IMR-90 (cell line): ENCODE results near the gene ZNF611. TPM values are rescaled to one million over a fixed set of nuclear protein-coding genes. Genes with fewer than 3 reads are reported as not detected.

ENCODE experiments used
- ATAC-seq: fragments of 200-7000 bp; cut with Tn5 transposase; 2 replicates; pipeline ENCODE4 v1.9.1; 2020; ENCODE audit warnings: low read depth, mild to moderate bottlenecking, moderate library complexity
- BruUV-seq: library from RNA; stranded (reverse); fragments of 400-500 nt; replicated peaks from 2 replicates; lab custom pipeline; 2021; lab: Mats Ljungman, UMichigan
- CTCF ChIA-PET: fragments of 300-600 bp; formaldehyde crosslinking; extraction: SDS; loops from one replicate; lab custom pipeline; 2021; ENCODE audit warnings: antibody characterized with exemption; lab: Yijun Ruan, JAX
- POLR2A ChIA-PET: fragments of 300-600 bp; sonication (Branson Sonifier 250); formaldehyde crosslinking; loops from one replicate; lab custom pipeline; 2022; ENCODE audit warnings: antibody characterized with exemption; ENCODE audit not compliant: unreplicated experiment; lab: Charles Lee
- DNase-seq: peaks from one replicate; pipeline ENCODE4 v3.0.0; 2013
- H2AFZ ChIP-seq: replicated peaks from 2 replicates; pipeline ENCODE3; 2013; ENCODE audit warnings: low read length, mild to moderate bottlenecking; ENCODE audit not compliant: poor library complexity
- H2AK5ac ChIP-seq: 2 replicates; pipeline ENCODE4 v1.6.1; 2013; ENCODE audit warnings: low read depth, low read length, inconsistent platforms
- H2AK9ac ChIP-seq: replicated peaks from 2 replicates; pipeline ENCODE3; 2013; ENCODE audit warnings: mild to moderate bottlenecking, low read depth, low read length, moderate library complexity; ENCODE audit not compliant: poor library complexity
- H2BK120ac ChIP-seq: 2 replicates; pipeline ENCODE4 v1.6.1; 2013; ENCODE audit warnings: low read depth, low read length, inconsistent platforms
- H2BK15ac ChIP-seq: 3 replicates; pipeline ENCODE4 v1.6.1; 2013; ENCODE audit warnings: low read depth, low read length, inconsistent platforms
- H2BK20ac ChIP-seq: 2 replicates; pipeline ENCODE4 v1.6.1; 2013; ENCODE audit warnings: low read depth, mild to moderate bottlenecking, inconsistent platforms, low read length, moderate library complexity
- H2BK5ac ChIP-seq: 2 replicates; pipeline ENCODE4 v1.6.1; 2013; ENCODE audit warnings: mild to moderate bottlenecking, low read depth, low read length, inconsistent platforms; ENCODE audit not compliant: poor library complexity, severe bottlenecking
- H3K14ac ChIP-seq: replicated peaks from 2 replicates; pipeline ENCODE4 v1.6.1; 2013; ENCODE audit warnings: low read depth, low read length, inconsistent platforms
- H3K18ac ChIP-seq: 2 replicates; pipeline ENCODE4 v1.6.1; 2013; ENCODE audit warnings: low read depth, low read length, control low read depth
- H3K23ac ChIP-seq: 2 replicates; pipeline ENCODE4 v1.6.1; 2013; ENCODE audit warnings: low read depth, low read length, inconsistent platforms
- H3K27ac ChIP-seq: 2 replicates; pipeline ENCODE4 v1.5.1; 2013; ENCODE audit warnings: mild to moderate bottlenecking, control low read depth, low read length; ENCODE audit not compliant: insufficient read depth
- H3K27me3 ChIP-seq: 2 replicates; pipeline ENCODE4 v1.6.1; 2013; ENCODE audit warnings: low read length; ENCODE audit not compliant: control insufficient read depth, insufficient read depth
- H3K36me3 ChIP-seq: 2 replicates; pipeline ENCODE4 v1.6.1; 2013; ENCODE audit warnings: low read length, mixed read lengths; ENCODE audit not compliant: control insufficient read depth, insufficient read depth
- H3K4ac ChIP-seq: 2 replicates; pipeline ENCODE4 v1.6.1; 2013; ENCODE audit warnings: low read depth, low read length, inconsistent platforms
- H3K4me1 ChIP-seq: 2 replicates; pipeline ENCODE4 v1.6.1; 2013; ENCODE audit warnings: low read length, mixed read lengths; ENCODE audit not compliant: control insufficient read depth, insufficient read depth
- H3K4me2 ChIP-seq: 2 replicates; pipeline ENCODE4 v1.6.1; 2013; ENCODE audit warnings: low read depth, mild to moderate bottlenecking, control low read depth, low read length, moderate library complexity
- H3K4me3 ChIP-seq: 2 replicates; pipeline ENCODE4 v1.5.1; 2013; ENCODE audit warnings: low read depth, mild to moderate bottlenecking, control low read depth, low read length, moderate library complexity; ENCODE audit not compliant: insufficient read depth
- H3K56ac ChIP-seq: 2 replicates; pipeline ENCODE4 v1.6.1; 2013; ENCODE audit warnings: low read length, inconsistent platforms; ENCODE audit not compliant: insufficient read depth; ENCODE audit errors: extremely low read depth
- H3K79me1 ChIP-seq, 2 experiments: 2 replicates each; pipeline ENCODE4 v1.6.1; 2013; ENCODE audit warnings: low read length in 2 of 2, inconsistent platforms in 1 of 2, low read depth in 1 of 2
- H3K9ac ChIP-seq: 2 replicates; pipeline ENCODE4 v1.6.1; 2013; ENCODE audit warnings: low read depth, low read length, control low read depth
- H3K9me1 ChIP-seq: 2 replicates; pipeline ENCODE4 v1.6.1; 2013; ENCODE audit warnings: low read length, inconsistent platforms; ENCODE audit not compliant: insufficient read depth
- H3K9me3 ChIP-seq: 2 replicates; pipeline ENCODE4 v1.6.1; 2013; ENCODE audit warnings: low read length; ENCODE audit not compliant: control insufficient read depth, insufficient read depth
- H4K20me1 ChIP-seq: 2 replicates; pipeline ENCODE4 v1.6.1; 2013; ENCODE audit warnings: low read length, inconsistent platforms; ENCODE audit not compliant: insufficient read depth
- H4K5ac ChIP-seq: 2 replicates; pipeline ENCODE4 v1.6.1; 2013; ENCODE audit warnings: mild to moderate bottlenecking, low read depth, low read length, control low read depth
- H4K8ac ChIP-seq, 2 experiments: 2 replicates each; pipeline ENCODE4 v1.6.1; 2013; ENCODE audit warnings: low read depth in 2 of 2, low read length in 2 of 2, control low read depth in 1 of 2, inconsistent platforms in 1 of 2
- H4K91ac ChIP-seq: 2 replicates; pipeline ENCODE4 v1.6.1; 2013; ENCODE audit warnings: low read depth, low read length, inconsistent platforms; ENCODE audit not compliant: insufficient read depth
- MAFK ChIP-seq: IDR thresholded peaks from 2 replicates; pipeline ENCODE4 v1.6.1; 2012; ENCODE audit warnings: low read depth, low read length, improper control_type of control experiment
- MXI1 ChIP-seq: IDR thresholded peaks from 2 replicates; pipeline ENCODE4 v1.6.1; 2012; ENCODE audit warnings: low read depth, mild to moderate bottlenecking, low read length, moderate library complexity, borderline replicate concordance
- WGBS, 2 experiments: methylation state at CpG; one replicate each; pipeline versions ENCODE4 v1.1.5 to v1.1.7; 2013; ENCODE audit warnings: missing lambda C conversion rate in 2 of 2; ENCODE audit not compliant: insufficient read length in 1 of 2; ENCODE audit errors: extremely low coverage in 2 of 2; 5-methylcytosine and 5-hydroxymethylcytosine counted together
- dilution Hi-C: fragments of 300-500 bp; cut with HindIII; formaldehyde crosslinking; loops from one replicate; pipeline ENCODE4 v1.14.3; 2018; ENCODE audit warnings: low sequenced_read_pairs; ENCODE audit not compliant: unreplicated experiment
- in situ Hi-C: fragments of 300-500 bp; cut with MboI; formaldehyde crosslinking; loops from 3 replicates; pipeline ENCODE4 v1.14.3; 2019; ENCODE audit warnings: low sequenced_read_pairs, inconsistent platforms, mixed read lengths
- intact Hi-C: fragments of 100-400 bp; cut with micrococcal nuclease; formaldehyde crosslinking; loops from 2 replicates; pipeline ENCODE4 v1.10.0; 2022
- polyA plus RNA-seq, 3 experiments: library from polyadenylated mRNA; depleted of rRNA; stranded (reverse); fragments of >200 nt; gene quantifications; 2 replicates each; pipeline ENCODE4 v1.2.3, GENCODE V29; 2012; ENCODE audit warnings: low replicate concordance in 1 of 3
- total RNA-seq: library from RNA; depleted of rRNA; stranded (reverse); fragments of >200 nt; gene quantifications from 2 replicates; pipeline ENCODE4 v1.2.3, GENCODE V29; 2012

The ZNF611 gene
- total and polyA plus RNA-seq, 2 of the 4 experiments (the other 2 are of a cell fraction): 3.8 to 8.8 TPM

GRCh38 chr19:52669586-52669985 lies 65.3 kb downstream of the ZNF611 start:
- no CpG with 5 or more reads among the region's 5 CpGs for WGBS, 2 experiments
- TF ChIP-seq MXI1: no peak
- TF ChIP-seq MAFK: no peak
- Histone ChIP-seq H3K4me2 (no peak overlapping the region), H3K79me1 (peaks cover 18 to 47% of the 10 kb centered on the region in 2 experiments), H3K9me3 (no peaks in the 10 kb centered on the region), H3K9ac (no peak overlapping the region), H2AK9ac (no peak overlapping the region), H3K4me1 (peaks cover 4% of the 10 kb centered on the region; the same call in 1 of the 2 replicates), H3K4ac (no peak overlapping the region), H4K91ac (no peak overlapping the region), H4K8ac (no peak overlapping the region), H2BK15ac (no peak overlapping the region), H2AK5ac (no peak overlapping the region), H2BK5ac (no peak overlapping the region), H2AFZ (no peak overlapping the region), H3K9me1 (0 out of 2 replicates have a peak, but pooled peaks cover 4% of the 10 kb centered on the region), H4K5ac (no peak overlapping the region), H3K36me3 (peaks cover 9% of the 10 kb centered on the region), H3K14ac (no peak overlapping the region), H3K27me3 (no peaks in the 10 kb centered on the region), H3K56ac (no peak overlapping the region), H3K18ac (no peak overlapping the region), H3K4me3 (no peak overlapping the region), H2BK120ac (no peak overlapping the region), H2BK20ac (no peak overlapping the region), H3K27ac (no peak overlapping the region), H4K20me1 (peaks cover 12% of the 10 kb centered on the region), H3K23ac (no peak overlapping the region)
- ATAC-seq (no peak), DNase-seq (no peak)
- BruUV-seq: no TSS peak
- dilution Hi-C loops (no loop called here), intact Hi-C loops (no loop called here), in situ Hi-C loops (no loop called here)
- ChIA-PET CTCF (interaction anchor here (1.1 kb wide), 1 partner anchor 13 kb away, joined by 3 read pairs; no protein-coding TSS in a partner anchor), POLR2A (no interaction called here)
